ENCODE measurements around the gene CDX1.

The CDX1 gene

DNA sequence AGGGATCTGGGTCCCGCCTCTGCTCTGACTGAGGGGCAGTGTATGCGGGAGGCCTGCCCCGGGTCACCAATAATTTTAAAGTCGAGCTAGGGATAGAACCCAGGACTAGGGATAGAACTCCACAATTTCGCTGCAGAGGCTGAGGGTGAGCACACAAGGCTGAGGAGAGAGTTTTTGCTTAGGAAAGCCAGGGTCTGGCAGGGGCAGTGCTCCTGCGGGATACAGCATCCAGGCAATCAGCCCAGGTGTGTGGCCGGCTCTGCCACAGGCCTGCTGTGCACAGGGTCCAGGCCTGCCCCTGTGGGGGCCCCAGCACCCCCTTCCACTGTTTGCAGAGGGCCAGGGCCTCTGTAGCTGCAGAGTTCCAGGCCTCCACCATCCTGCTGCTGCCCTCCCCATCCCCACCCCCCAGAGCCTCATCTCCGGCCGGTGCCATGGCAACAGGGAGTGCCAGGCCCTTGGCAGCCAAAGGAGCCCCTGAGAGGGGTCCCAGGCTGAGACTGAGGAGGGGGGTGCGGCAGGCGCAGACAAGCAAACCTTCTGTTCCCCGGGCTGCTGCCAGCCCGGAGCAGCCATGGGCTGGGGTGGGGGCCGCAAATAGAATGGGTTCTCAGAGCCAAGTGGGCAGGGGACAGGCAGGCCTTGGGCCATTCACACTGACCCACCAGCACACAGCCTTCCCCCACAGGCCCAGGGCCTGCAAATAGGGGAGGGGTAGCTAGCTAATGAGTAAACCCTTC lies 19.5 kb upstream of the CDX1 start:
- DNase-seq, result no peak

GRCh38 chr5:150147670-150148069 lies 18.9 kb upstream of the CDX1 start:
- DNase-seq, result no peak

DNA sequence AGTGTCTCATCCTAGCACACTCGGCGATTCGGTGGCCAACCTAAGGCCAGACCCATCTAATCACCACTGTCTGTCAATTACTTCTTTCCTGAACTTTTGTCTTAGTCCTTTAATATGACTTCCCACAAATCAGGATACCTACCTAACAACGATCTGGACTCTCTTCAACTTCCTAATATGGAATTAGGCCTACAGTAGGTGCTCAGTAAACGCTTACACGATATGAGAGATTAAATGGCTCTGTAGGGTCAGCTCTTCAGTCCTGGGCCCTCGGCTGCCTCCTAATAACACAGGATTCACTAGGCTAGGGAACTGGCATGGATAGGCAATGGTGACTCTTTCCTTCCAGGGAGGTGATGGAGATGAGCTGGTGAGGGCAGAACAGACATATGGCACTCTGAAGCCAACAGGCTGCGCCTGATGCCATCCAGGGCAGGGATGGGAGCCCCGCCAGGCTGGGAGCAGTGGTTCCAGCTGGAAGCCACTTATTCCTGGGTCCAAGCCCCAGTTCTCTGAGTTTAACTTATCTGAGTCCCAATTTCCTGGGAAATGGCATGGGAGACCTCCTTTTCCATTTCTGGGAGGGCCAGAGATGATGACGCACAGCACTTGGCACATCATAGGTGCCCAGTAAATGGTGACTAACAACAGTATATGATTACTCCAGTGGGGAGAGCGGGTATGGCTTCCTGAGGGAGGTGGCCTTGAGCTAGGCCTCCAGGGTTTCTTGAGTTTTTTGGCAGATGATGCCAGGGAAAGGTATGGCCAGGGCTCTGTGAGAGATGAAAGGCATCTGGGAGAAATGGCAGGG lies 18.3 kb upstream of the CDX1 start:
- DNase-seq, result peak; percentile 33

DNA sequence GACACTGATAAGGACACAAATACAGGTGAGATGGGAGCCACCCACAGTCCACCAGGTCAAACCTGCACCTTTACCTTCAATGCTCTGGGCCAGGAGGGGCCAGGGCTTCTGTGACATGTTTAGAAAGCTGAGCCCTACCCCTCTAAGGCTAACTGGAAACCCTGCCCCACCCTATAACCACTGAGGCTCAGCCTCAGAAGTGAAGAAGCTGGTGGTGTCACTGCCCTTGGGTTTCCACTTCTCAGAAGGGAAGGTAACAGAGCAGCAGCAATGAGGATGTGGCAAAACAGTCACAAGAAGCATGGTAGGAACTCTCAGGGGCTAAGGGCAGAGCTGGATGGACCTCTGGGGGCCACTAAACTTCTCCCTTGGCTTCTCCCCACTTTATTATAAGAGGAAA lies 17.0 kb upstream of the CDX1 start:
- no peak for DNase-seq

DNA sequence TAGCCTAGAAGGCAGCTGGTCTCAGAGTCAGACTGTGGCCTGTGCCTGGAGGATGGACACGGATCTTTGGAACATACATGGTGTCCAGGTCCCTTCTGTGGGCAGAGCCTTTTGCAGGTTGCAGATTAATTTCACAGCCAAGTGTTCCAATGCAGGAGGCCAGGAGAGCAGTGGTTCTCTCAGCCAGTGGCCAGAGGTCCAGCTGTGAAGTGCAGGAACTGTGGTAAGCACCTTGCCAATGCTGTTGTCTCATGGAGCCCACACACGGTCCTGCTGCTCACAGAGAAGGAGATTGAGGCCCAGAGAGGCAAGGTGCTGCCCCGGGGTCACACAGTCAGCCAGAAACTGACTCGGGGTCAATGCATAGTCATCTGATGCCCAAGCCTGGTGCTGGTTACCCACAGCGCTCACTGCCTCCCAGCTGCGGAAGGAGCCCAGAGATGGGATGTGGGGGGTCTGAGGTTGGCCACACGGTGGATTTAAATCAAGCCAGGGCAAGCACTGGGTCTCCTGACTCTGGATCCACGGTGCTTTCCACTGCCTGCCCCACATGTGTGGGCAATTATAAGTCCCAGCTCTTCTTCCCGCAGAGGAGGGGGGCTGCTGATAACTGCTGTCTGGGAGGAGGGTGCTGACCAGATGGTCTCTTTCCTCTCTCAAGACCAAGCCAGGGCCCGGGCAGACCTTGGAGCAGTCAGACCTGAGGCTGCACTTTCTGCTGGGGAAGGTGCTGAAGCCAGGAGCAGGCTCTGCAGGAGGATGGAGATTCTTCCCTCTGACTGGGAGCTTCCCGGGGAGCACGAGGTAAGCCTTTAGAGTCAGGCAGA lies 13.7 kb upstream of the CDX1 start:
- DNase-seq, result peak; percentile 49

DNA sequence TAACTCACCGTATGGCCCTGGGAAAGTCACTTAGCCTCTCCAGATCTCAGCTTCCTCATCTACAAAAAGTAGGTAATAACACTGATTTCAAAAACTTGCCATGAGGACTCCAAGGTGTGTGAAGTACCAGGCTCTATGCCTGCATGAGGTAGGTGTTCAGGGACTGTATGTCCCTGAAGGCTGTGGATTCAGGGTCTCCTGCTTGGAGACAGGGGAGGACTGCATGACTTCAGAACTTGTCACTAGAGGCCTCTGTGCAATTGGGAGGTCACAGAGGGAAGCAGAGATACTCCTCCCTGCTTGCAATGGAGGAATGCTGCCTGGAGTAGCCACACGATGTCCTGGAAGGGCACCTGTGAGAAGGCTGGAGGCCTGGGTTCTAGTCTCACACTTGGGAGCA lies 13.1 kb upstream of the CDX1 start:
- DNase-seq, result no peak

DNA sequence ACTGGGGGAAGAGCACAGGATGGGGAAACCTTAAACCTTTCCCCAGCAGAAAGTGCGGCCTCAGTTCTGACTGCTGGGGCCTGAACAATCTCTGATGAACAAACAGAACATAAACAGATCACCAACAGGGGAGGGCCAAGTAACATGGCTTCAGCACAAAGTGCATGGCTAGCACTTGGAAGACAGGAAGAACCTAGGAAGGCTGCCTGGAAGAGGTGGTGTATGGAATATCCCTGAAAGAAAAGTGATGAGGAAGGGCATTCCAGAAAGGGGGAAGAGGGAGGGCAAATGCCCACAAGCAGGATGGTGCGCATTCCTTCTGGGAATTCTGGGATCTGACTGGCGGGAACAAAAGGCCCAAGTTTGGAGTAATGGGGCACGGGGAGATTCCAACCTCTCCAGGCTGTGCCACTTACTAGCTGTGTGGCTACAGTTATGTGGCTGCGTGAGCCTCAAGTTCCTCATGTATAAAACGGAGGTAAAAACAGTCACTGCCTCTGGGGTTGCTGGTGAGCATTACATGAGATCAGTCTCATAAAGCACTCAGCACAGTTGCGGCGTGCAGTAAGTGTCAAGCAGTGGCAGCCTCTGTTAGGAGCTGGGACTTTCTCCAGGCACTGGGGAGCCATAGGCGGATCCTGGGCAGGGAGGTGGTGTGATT lies 12.5 kb upstream of the CDX1 start:
- DNase-seq, result peak; percentile 82

GRCh38 chr5:150154618-150155128 lies 11.9 kb upstream of the CDX1 start:
- peak; percentile 49 for DNase-seq

GRCh38 chr5:150155258-150156026 lies 11.1 kb upstream of the CDX1 start, which contains the start of gene PDGFRB:
Gene PDGFRB (minus strand): TSS chr5:150155845. CDS start chr5:150137047, 18,798 bp downstream.
- peak; percentile 92 for DNase-seq

GRCh38 chr5:150156027-150156368 lies 10.6 kb upstream of the CDX1 start:
- DNase-seq, result no peak

DNA sequence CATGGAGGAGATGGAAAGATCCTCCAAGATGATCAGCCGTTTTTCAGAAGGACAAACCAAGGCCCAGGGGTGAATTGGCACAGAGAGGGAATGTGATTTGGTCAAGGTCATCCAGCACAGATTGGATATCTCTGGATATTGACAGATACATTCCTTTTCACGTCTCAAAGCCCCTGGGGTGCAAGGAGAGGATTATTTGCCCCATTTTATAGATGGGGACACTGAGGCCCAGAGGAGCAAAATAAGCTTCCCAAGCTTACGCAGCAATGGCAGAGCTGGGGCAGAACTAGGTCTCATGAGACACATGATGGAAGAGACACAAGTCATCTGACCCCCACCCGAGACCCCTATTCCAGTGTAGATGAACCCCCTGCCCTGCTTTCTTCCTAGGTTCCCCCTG lies 10.0 kb upstream of the CDX1 start:
- no peak for DNase-seq

- DNase-seq, result no peak
Observed at GRCh38 chr5:150157168-150157567, 9.4 kb upstream of the CDX1 start.

DNA sequence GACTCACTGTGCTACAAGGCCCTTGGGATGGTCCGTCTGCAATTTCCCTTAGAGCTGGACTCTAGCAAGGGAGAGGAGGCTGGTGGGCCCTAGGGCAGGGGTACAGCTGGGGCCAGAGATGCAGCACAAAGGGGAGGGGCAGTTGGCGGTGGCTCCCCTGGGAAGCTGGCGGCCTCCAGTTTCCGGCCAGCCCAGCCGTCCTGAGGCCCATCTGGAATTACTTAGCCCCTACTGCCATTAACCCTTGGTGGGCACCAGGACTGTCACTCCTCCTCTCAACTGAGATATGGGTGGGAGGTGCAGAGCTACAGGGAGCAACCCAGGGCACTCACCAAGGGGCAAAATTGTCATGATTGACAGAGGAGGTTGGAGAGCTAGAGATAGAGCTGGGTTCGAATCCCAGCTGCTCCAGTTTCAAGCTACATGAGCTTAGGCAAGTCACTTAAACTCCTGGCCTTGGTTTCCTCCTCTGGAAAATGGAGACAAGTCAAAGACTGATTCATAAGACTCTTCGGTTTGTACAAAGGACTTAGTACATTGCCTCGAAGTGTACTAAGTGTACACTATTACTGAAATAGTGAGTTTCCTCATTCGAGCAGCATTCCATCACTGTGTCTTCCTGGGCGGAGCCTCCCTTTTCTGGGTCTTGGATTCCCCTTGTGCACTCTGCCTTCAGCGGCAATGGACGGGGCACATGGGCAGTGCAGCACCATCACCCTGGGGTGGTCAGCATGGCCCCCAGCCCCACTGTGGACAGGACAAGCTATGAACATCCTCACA lies 8.2 kb upstream of the CDX1 start:
- DNase-seq, result peak; percentile 61

DNA sequence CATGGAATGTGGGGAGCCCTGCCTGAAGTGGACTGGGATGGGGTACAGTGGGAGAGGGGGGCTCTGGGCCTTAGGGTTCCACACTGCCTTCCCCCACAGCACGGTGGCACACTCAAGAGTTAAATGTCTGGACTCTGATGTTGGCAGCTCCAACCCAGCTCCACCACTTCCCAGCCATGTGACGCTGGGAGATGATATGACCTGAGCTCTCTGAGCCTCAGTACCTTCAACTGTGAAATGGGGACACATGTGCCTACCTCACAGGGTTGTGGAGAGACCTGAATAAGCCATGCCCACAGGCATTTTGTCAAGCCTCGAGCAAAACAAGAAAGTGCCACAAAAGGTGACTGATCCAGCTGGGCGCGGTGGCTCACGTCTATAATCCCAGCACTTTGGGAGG lies 7.5 kb upstream of the CDX1 start:
- DNase-seq, result no peak

DNA sequence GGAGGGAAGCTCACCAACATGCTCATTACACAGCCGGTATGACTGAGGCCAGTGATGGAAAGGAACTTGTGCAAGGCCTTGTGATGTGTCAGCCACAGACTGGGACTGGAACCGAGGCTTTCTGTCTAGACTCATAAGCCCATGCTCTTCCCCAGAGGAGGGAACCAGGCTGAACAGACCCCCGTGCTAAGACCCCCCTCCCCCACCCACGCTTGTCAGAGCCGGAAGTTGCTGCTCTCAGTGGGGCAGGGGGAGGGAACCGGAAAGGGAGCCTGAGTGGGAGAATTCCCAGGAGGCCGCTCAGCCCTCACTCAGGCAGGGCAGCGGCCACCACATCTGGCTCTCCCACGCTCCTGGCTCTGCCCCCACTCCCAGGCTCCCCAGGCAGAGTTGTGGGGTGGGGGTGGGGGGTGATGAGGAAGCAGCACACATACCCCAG lies 6.8 kb upstream of the CDX1 start:
- peak; percentile 66 for DNase-seq

DNA sequence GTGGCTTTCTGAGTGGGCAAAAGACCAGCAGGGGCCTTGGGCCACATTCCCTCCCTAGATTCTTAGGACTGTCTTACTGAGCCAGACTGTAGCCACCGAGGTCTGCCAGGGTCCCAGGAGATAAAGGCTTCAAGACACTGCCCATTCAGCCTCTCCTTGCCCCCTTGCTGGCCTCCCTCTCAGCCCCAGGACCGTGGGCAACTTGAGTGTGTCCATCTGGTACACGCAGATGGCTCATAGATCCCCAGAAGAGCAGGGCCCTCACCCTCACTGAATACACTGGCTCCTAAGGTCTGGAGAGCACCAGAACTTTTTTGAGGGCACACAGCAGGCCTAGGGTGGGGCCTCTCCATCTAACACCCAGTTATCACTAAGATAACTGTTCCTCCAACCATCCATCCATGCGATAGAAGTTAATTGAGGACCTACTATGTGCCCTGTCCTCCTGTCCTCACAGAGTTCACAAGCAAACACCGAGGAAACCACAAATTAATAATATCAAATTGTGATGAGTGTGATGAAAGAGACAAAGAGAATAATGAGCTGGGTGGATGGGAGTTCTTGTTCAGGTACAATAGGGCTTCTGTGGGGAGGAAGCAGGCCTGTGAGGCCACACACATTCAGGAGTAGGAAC lies 6.0 kb upstream of the CDX1 start:
- DNase-seq, result no peak

- DNase-seq, result peak; percentile 78
Observed at GRCh38 chr5:150161242-150162141, 5.1 kb upstream of the CDX1 start.

DNA sequence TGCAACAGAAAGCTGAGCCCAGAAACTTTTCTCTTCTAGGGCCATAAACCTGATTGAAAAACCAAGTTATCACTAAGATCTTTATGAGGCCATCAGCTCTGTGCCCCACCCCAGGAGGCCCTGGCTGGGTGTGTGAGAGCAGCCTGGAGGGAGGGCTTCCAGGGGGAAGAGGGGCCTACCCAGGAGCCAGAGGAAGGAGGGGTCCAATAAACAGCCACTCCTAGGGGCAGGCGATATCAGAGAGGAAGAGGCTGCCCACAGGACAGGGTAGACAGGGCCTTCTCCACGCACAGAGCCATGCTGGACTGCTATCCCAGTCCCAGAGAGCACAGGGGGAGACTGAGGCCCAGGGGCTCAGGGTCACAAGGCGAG lies 4.5 kb upstream of the CDX1 start:
- DNase-seq, result no peak

DNA sequence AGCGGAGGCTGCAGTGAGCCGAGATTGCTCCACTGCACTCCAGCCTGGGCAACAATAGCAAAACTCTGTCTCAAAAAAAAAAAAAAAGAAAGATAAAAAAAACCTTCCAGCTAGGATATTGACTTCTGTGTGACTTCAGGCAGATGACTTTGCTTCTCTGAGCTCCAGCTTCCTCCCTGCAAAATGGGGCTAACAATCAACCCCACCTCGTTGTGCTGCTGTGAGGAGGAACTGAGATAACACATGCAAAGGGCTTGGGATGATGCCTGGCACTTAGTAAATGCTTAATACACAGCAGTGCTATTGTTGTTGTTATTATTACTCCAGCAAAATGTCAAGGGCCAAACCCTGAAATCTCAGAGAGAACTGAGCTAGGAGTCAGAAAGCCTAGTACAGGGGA lies 3.5 kb upstream of the CDX1 start:
- no peak for DNase-seq
